ENCODE data around the gene C11orf98.

GRCh38 chr11:62673196-62673525, 8.2 kb upstream of the C11orf98 start:
- no peak for TF ChIP-seq EZH2 (IDR thresholded peaks at IDR 0.05; ENCODE audit: low read length, missing control alignments)
- no peak for TF ChIP-seq CTCF (conservative IDR thresholded peaks at IDR 0.05 in 1 of 2, IDR thresholded peaks at IDR 0.05 in 1 of 2; ENCODE audit: low read depth in 1 of 2, low read length in 2 of 2)
